ENCODE results near the gene AP5S1.

Gene AP5S1

GRCh38 chr20:3864518-3864917 lies 44.2 kb downstream of the AP5S1 start:
- no peak for ATAC-seq
- TF ChIP-seq TOX (CRISPR knock-in tag; IDR thresholded peaks at IDR 0.05; ENCODE audit: borderline replicate concordance) (no peak), ZNF565 (CRISPR knock-in tag; conservative IDR thresholded peaks at IDR 0.05; ENCODE audit: low read depth) (no peak), ZFP3 (CRISPR knock-in tag; IDR thresholded peaks at IDR 0.05) (no peak), PATZ1 (CRISPR knock-in tag; IDR thresholded peaks at IDR 0.05; ENCODE audit: borderline replicate concordance) (no peak), ZC3H10 (CRISPR knock-in tag; IDR thresholded peaks at IDR 0.05) (no peak), ARNTL (CRISPR knock-in tag; IDR thresholded peaks at IDR 0.05; ENCODE audit: borderline replicate concordance, low read depth) (no peak), CREB5 (CRISPR knock-in tag; IDR thresholded peaks at IDR 0.05; ENCODE audit: low read depth) (no peak), PPARA (CRISPR knock-in tag; IDR thresholded peaks at IDR 0.05; ENCODE audit: borderline replicate concordance) (no peak)

GRCh38 chr20:3865152-3865886 lies 45.0 kb downstream of the AP5S1 start:
- no peak for TF ChIP-seq ARNTL (CRISPR knock-in tag; IDR thresholded peaks at IDR 0.05; ENCODE audit: borderline replicate concordance, low read depth)
- no peak for TF ChIP-seq ESRRG (CRISPR knock-in tag; IDR thresholded peaks at IDR 0.05)
- TF ChIP-seq OSR1 (CRISPR knock-in tag; IDR thresholded peaks at IDR 0.05): no peak
- TF ChIP-seq CSRNP3 (CRISPR knock-in tag; IDR thresholded peaks at IDR 0.05): no peak
- TF ChIP-seq PPARA (CRISPR knock-in tag; IDR thresholded peaks at IDR 0.05; ENCODE audit: borderline replicate concordance): no peak
- TF ChIP-seq TOX (CRISPR knock-in tag; IDR thresholded peaks at IDR 0.05; ENCODE audit: borderline replicate concordance): no peak
- no peak for TF ChIP-seq BACH2 (CRISPR knock-in tag; IDR thresholded peaks at IDR 0.05; ENCODE audit: borderline replicate concordance)
- no peak for TF ChIP-seq ZFP3 (CRISPR knock-in tag; IDR thresholded peaks at IDR 0.05)
- no peak for TF ChIP-seq CSDC2 (CRISPR knock-in tag; IDR thresholded peaks at IDR 0.05)
- TF ChIP-seq ZNF565 (CRISPR knock-in tag; conservative IDR thresholded peaks at IDR 0.05; ENCODE audit: low read depth): no peak
- no peak for TF ChIP-seq ZFP30 (CRISPR knock-in tag; IDR thresholded peaks at IDR 0.05)
- no peak for TF ChIP-seq TCF4 (CRISPR knock-in tag; IDR thresholded peaks at IDR 0.05; ENCODE audit: borderline replicate concordance)
- TF ChIP-seq PATZ1 (CRISPR knock-in tag; IDR thresholded peaks at IDR 0.05; ENCODE audit: borderline replicate concordance): no peak
- TF ChIP-seq CREB5 (CRISPR knock-in tag; IDR thresholded peaks at IDR 0.05; ENCODE audit: low read depth): no peak

GRCh38 chr20:3865887-3866407 lies 45.6 kb downstream of the AP5S1 start:
- ATAC-seq: no peak
- TF ChIP-seq SNAI2 (CRISPR knock-in tag; IDR thresholded peaks at IDR 0.05) (no peak), CREB5 (CRISPR knock-in tag; IDR thresholded peaks at IDR 0.05; ENCODE audit: low read depth) (no peak), CSDC2 (CRISPR knock-in tag; IDR thresholded peaks at IDR 0.05) (no peak), OSR1 (CRISPR knock-in tag; IDR thresholded peaks at IDR 0.05) (no peak), PATZ1 (CRISPR knock-in tag; IDR thresholded peaks at IDR 0.05; ENCODE audit: borderline replicate concordance) (no peak), GLIS3 (CRISPR knock-in tag; IDR thresholded peaks at IDR 0.05) (no peak), PPARA (CRISPR knock-in tag; IDR thresholded peaks at IDR 0.05; ENCODE audit: borderline replicate concordance) (no peak), ZNF8 (CRISPR knock-in tag; IDR thresholded peaks at IDR 0.05) (no peak), ZC3H10 (CRISPR knock-in tag; IDR thresholded peaks at IDR 0.05) (no peak), RARB (CRISPR knock-in tag; IDR thresholded peaks at IDR 0.05) (no peak), ZFP30 (CRISPR knock-in tag; IDR thresholded peaks at IDR 0.05) (no peak)

More at GRCh38 chr20:3865152-3865886, 45.0 kb downstream of the AP5S1 start:
- no peak for ATAC-seq
